ENCODE measurements around the gene CLK3.
A peak's percentile ranks its signal among the peaks of the same experiment; 100 is the strongest.

CLK3 gene

DNA sequence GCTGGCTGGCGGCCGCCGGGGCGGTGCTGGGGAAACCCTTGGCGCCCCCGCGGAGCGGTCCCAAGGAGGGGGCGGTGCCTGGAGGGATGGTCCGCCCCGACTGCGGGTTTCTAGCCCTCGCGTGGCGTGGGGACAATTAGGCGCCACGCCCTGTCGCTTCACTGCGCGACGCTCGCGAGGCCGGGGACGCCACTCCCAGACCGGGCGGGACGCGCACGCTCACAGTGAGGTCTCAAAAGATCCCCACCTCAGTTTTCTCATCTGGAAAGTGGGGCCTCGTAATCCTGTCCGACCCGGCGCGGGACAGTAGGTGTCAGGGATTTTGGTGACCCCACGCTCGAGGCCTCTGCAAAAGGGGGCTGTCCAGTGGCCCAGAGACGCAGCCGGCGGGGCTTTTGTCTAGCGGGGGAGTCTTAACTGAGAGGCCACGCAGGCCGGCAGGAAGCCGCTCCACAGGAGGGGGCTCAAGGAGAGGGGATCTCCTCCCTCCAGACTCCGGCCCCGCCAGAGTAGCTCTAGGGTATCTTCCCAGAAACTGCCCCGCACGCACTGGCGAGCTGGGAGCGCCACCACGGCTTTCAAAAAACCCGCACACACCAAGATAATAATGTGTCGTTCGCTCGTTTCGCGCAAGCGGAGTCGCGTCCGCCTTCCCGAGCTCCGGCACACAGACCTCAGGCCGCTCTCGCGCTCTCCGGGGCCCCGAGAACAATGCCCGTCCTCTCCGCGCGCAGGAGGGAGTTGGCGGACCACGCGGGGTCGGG, 710 bp upstream of the CLK3 start:
- TF ChIP-seq TAF1 (IDR thresholded peaks at IDR 0.05; ENCODE audit: borderline replicate concordance, insufficient read depth, low read length) (peak; percentile 39; the same call in 1 of the 2 replicates), POLR2AphosphoS5 (IDR thresholded peaks at IDR 0.05; ENCODE audit: low read depth, low read length) (no peak)

DNA sequence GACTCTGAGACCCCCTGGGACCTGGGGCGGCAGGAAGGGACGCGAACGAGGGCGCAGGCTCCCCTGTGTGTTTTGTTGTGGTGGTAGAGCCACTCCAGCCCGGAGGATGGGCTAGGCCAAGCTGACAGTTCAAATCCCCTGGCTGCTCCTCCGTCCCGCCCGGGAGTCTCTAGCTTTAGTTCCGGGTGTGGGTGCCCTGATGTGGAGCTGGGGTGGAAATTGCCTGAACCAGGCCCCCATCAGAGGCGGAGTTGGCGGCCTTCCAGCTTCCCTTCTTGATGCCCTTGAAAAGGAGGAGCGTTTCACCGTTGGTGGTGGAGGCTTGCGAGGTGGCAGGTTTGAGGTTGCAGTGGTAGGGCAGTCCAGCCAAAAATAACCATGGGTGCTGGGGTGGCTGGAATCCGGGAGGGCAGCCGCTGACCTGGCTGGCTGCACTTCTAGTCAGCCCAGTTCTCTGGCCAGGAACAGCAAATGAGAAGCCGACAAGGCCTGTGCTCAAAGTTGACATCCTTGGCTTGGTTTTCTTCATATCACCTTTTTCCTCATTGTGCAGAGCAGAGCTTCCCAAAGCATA, 817 bp downstream of the CLK3 start:
- TF ChIP-seq TAF1 (IDR thresholded peaks at IDR 0.05; ENCODE audit: borderline replicate concordance, insufficient read depth, low read length), result no peak
- TF ChIP-seq, protein P1, sequence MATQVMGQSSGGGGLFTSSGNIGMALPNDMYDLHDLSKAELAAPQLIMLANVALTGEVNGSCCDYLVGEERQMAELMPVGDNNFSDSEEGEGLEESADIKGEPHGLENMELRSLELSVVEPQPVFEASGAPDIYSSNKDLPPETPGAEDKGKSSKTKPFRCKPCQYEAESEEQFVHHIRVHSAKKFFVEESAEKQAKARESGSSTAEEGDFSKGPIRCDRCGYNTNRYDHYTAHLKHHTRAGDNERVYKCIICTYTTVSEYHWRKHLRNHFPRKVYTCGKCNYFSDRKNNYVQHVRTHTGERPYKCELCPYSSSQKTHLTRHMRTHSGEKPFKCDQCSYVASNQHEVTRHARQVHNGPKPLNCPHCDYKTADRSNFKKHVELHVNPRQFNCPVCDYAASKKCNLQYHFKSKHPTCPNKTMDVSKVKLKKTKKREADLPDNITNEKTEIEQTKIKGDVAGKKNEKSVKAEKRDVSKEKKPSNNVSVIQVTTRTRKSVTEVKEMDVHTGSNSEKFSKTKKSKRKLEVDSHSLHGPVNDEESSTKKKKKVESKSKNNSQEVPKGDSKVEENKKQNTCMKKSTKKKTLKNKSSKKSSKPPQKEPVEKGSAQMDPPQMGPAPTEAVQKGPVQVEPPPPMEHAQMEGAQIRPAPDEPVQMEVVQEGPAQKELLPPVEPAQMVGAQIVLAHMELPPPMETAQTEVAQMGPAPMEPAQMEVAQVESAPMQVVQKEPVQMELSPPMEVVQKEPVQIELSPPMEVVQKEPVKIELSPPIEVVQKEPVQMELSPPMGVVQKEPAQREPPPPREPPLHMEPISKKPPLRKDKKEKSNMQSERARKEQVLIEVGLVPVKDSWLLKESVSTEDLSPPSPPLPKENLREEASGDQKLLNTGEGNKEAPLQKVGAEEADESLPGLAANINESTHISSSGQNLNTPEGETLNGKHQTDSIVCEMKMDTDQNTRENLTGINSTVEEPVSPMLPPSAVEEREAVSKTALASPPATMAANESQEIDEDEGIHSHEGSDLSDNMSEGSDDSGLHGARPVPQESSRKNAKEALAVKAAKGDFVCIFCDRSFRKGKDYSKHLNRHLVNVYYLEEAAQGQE (IDR thresholded peaks at IDR 0.05; ENCODE audit: insufficient read depth in 1 of 2, low read depth in 2 of 2, low read length in 2 of 2), result no peak
- TF ChIP-seq POLR2AphosphoS5 (IDR thresholded peaks at IDR 0.05; ENCODE audit: low read depth, low read length), result no peak
- TF ChIP-seq FOXP2 (optimal IDR thresholded peaks at IDR 0.05; ENCODE audit: borderline replicate concordance, extremely low read depth, extremely low read length, insufficient read depth), result no peak
- TF ChIP-seq SIN3A (IDR thresholded peaks at IDR 0.05; ENCODE audit: borderline replicate concordance, insufficient read depth, low read length), result no peak

DNA sequence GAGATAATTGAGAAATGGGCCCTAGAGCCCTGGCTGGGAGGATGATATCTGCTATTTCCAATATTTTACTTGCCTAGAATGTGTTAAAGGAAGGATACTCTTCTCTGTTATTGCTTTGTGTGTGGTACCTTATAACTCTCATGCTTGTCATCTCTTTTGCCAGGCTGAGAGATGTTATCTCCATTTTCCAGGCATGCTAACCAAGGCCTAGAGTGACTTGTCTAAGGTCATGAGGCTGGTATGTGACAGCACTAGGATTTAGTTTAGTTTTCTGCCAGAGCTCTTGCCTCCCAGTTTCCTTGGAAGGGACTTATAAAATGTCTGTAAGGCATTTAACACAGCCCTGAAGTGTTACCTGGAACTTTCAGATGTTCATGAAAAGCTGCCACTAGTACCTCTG, 1.4 kb downstream of the CLK3 start:
- no peak for TF ChIP-seq SIN3A (IDR thresholded peaks at IDR 0.05; ENCODE audit: borderline replicate concordance, insufficient read depth, low read length)

DNA sequence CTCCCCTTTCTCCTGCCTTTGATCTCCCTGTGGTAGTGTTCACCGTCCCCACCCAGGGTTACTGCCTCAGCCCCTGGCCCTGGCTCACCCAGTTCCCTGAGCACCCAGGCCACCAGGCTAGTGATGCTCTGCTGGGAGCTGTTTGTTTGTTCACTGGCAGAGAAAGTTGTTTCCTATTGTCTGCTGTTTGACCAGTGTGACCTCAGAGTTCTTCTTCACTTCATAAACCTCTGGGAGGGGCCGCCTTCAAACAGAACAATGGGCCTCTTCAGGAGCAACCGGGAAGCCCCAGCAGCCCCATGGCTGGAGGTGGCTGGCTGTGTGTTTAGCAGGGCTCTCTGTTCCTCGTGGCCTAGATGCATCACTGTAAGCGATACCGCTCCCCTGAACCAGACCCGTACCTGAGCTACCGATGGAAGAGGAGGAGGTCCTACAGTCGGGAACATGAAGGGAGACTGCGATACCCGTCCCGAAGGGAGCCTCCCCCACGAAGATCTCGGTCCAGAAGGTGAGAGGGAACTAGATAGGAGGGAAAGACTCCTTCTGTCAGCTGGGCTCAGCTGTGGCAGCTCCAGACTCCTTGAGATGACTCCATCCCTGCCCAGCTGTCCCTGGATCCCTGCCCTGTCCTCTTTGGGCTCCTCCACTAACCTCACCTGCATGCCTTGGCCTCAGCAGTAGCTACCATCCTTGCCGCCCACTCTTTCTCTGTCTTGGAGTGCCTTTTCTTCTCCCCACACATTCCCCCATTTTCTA, 3.4 kb downstream of the CLK3 start:
- TF ChIP-seq FOXP2 (optimal IDR thresholded peaks at IDR 0.05; ENCODE audit: borderline replicate concordance, extremely low read depth, extremely low read length, insufficient read depth) (no peak), SIN3A (IDR thresholded peaks at IDR 0.05; ENCODE audit: borderline replicate concordance, insufficient read depth, low read length) (no peak), TAF1 (IDR thresholded peaks at IDR 0.05; ENCODE audit: borderline replicate concordance, insufficient read depth, low read length) (no peak)
- TF ChIP-seq, protein P1 (IDR thresholded peaks at IDR 0.05; ENCODE audit: insufficient read depth in 1 of 2, low read depth in 2 of 2, low read length in 2 of 2), result no peak

DNA sequence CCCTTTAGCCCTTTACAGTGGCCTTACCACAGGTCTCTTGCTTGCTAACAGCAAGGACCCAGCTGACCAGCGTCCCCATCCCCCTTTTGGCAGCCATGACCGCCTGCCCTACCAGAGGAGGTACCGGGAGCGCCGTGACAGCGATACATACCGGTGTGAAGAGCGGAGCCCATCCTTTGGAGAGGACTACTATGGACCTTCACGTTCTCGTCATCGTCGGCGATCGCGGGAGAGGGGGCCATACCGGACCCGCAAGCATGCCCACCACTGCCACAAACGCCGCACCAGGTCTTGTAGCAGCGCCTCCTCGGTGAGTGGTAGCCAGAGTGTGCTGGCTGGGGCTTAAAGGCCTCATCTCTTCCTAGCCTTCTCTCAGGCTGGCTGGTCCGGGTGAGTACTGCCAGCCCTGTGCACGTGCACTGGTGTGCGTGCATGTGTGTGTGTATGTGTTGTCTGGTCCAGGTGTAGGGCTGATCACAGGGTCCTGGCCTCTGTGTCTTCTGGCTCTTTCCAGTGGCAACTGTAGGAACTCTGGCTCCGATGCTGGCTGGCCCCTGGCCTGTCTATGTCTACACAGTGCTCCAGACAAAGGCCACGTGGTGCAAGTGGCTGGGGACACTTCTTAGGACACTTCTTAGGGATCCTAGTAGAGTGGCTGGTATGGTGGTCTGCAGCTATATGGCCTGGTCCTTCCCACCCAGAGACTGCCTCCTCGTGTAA, 4.4 kb downstream of the CLK3 start:
- TF ChIP-seq POLR2AphosphoS5 (IDR thresholded peaks at IDR 0.05; ENCODE audit: low read depth, low read length), result no peak
- TF ChIP-seq, protein P1 (IDR thresholded peaks at IDR 0.05; ENCODE audit: insufficient read depth in 1 of 2, low read depth in 2 of 2, low read length in 2 of 2), result no peak
- no peak for TF ChIP-seq SIN3A (IDR thresholded peaks at IDR 0.05; ENCODE audit: borderline replicate concordance, insufficient read depth, low read length)
- no peak for TF ChIP-seq FOXP2 (optimal IDR thresholded peaks at IDR 0.05; ENCODE audit: borderline replicate concordance, extremely low read depth, extremely low read length, insufficient read depth)
- TF ChIP-seq TAF1 (IDR thresholded peaks at IDR 0.05; ENCODE audit: borderline replicate concordance, insufficient read depth, low read length), result no peak
